Right lobe of liver (tissue), 6 donors: ENCODE results near the gene AKT3. TPM values are rescaled to one million over a fixed set of nuclear protein-coding genes. Genes with fewer than 3 reads are reported as not detected.

Experiments used
- ATAC-seq, 4 donors: fragments of 200-7000 bp; cut with Tn5 transposase; one replicate each; pipeline ENCODE4 v1.9.1; 2020; ENCODE audit warnings: mild to moderate bottlenecking in 4 of 4, moderate library complexity in 4 of 4
- DNase-seq, 3 donors: peaks; one replicate each; pipeline ENCODE4 v3.0.0-alpha.2; 2020
- H3K27ac ChIP-seq, 3 donors: fragments of 200-600 bp; one replicate each; pipeline ENCODE4 v1.8.0; 2022
- H3K27me3 ChIP-seq, 2 donors: fragments of 200-600 bp; one replicate each; pipeline ENCODE4 v1.8.0; 2022
- H3K36me3 ChIP-seq, 4 donors: fragments of 200-600 bp; sonication (generic) in 1 of 4; one replicate each; pipeline versions ENCODE4 v1.5.1 to v1.8.0; 2017 to 2022; ENCODE audit warnings: control low read depth in 1 of 4
- H3K4me1 ChIP-seq, 4 donors: fragments of 200-600 bp; sonication (generic) in 1 of 4; one replicate each; pipeline versions ENCODE4 v1.5.1 to v1.8.0; 2017 to 2022; ENCODE audit warnings: control low read depth in 1 of 4
- H3K4me3 ChIP-seq, 3 donors: fragments of 200-600 bp; one replicate each; pipeline ENCODE4 v1.8.0; 2022
- H3K9me3 ChIP-seq, 4 donors: fragments of 200-600 bp; sonication (generic) in 1 of 4; one replicate each; pipeline versions ENCODE4 v1.5.1 to v1.8.0; 2017 to 2022; ENCODE audit warnings: control low read depth in 1 of 4
- POLR2A ChIP-seq: fragments of 450-650 bp; IDR thresholded peaks from one replicate; pipeline ENCODE4 v1.6.1; 2017; ENCODE audit warnings: antibody characterized with exemption, mild to moderate bottlenecking
- WGBS: methylation state at CpG from one replicate; pipeline ENCODE4 v1.1.6; 2018; ENCODE audit warnings: low coverage, low lambda C conversion rate; ENCODE audit not compliant: insufficient coverage; ENCODE audit errors: missing lambda C conversion rate; 5-methylcytosine and 5-hydroxymethylcytosine counted together
- intact Hi-C, 2 donors: fragments of 100-400 bp; cut with DNase I; formaldehyde crosslinking; loops; one replicate each; pipeline versions ENCODE4 v1.11.2 to v1.14.1; 2022
- total RNA-seq, 6 experiments: library from RNA; depleted of rRNA in 2 of 6; stranded (reverse); fragments of >200 nt in 2 of 6; fragmentation: NEBNext Ultra II Directional in 3 of 6; extraction: Animal tissue kit (Norgen Biotek cat#: 25700) in 3 of 6; gene quantifications; one replicate each; pipeline versions ENCODE4 v1.1.0 to v1.2.4, GENCODE V29; 2016 to 2023
- TF ChIP-seq, protein P1 (sequence below), 4 donors: fragments of 200-600 bp in 3 of 4; fragments of 450-650 bp in 1 of 4; IDR thresholded peaks; one replicate each; pipeline versions ENCODE4 v1.5.1 to v1.8.0; 2016 to 2022; ENCODE audit warnings: antibody characterized with exemption in 4 of 4, mild to moderate bottlenecking in 2 of 4
- donor health status: DM: no; HTN: yes; CAD: no.
- donor health status: DM: no; HTN: no; CAD: no.
- donor health status: DM: no; HTN: no; CAD: no.
- donor health status: DM: no; HTN: yes; CAD: no.
- donor health status: DM: no; HTN: yes; CAD: no.

Gene AKT3
- total RNA-seq, 6 experiments from 2014 or later, result 4.9 to 9.6 (median 6.8) TPM

DNA sequence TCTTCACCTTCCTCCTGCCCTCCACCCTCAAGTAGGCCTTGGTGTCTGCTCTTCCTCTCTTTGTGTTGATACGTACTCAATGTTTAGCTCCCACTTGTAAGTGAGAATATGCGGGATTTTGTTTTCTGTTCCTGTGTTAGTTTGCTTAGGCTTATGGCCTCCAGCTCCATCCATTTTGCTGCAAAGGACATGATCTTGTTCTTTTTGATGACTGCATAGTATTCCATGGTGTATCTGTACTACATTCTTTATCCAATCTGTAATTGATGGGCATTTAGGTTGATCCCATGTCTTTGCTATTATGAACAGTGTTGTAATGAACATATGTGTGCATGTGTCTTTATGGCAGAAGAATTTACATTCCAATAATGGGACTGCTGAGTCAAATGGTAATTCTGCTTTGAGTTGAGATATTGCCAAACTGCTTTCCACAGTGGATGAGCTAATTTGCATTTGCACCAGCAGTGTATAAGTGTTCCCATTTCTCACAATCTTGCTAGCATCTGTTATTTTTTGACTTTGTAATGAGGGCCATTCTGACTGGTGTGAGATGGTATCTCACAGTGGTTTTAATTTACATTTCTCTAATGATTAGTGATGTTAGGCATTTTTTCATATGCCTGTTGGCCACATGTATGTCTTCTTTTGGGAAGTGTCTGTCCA lies 321.5 kb downstream of the AKT3 start:
- 100% methylated on average over 1 of the region's 2 CpGs for WGBS
- no peaks in the 10 kb centered on the region for H3K36me3 ChIP-seq
- TF ChIP-seq, protein P1, sequence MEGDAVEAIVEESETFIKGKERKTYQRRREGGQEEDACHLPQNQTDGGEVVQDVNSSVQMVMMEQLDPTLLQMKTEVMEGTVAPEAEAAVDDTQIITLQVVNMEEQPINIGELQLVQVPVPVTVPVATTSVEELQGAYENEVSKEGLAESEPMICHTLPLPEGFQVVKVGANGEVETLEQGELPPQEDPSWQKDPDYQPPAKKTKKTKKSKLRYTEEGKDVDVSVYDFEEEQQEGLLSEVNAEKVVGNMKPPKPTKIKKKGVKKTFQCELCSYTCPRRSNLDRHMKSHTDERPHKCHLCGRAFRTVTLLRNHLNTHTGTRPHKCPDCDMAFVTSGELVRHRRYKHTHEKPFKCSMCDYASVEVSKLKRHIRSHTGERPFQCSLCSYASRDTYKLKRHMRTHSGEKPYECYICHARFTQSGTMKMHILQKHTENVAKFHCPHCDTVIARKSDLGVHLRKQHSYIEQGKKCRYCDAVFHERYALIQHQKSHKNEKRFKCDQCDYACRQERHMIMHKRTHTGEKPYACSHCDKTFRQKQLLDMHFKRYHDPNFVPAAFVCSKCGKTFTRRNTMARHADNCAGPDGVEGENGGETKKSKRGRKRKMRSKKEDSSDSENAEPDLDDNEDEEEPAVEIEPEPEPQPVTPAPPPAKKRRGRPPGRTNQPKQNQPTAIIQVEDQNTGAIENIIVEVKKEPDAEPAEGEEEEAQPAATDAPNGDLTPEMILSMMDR (IDR thresholded peaks at IDR 0.05), result no peak
- TF ChIP-seq POLR2A, result no peak
- H3K9me3 ChIP-seq, result no peaks in the 10 kb centered on the region
- intact Hi-C loops, result no loop called here
- H3K4me1 ChIP-seq, result no peaks in the 10 kb centered on the region
- no peak overlapping the region for H3K27ac ChIP-seq
- ATAC-seq (no peak), DNase-seq (no peak)
- H3K27me3 ChIP-seq, result no peaks in the 10 kb centered on the region
- no peak overlapping the region for H3K4me3 ChIP-seq

DNA sequence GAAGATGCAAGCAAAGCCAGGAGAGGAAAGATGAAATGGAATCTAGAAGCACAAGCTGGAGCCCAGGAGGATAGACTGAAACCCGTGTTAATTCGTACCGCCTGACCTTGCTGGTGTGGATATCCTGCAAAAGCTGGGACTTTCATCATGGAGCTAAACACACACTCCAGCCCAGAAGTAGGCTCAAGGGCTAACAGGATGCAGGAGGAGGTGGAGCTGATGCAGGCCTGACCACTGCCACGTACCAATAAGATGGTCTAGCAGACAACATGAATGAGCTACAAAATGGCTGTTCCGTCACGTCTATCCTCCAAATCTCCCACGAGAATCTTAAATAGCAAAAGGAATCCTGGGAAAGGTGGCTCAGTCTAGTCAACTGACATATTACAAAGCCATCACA lies 323.9 kb downstream of the AKT3 start:
- 94% methylated on average over 2 of the region's 7 CpGs for WGBS
- no peaks in the 10 kb centered on the region for H3K36me3 ChIP-seq
- ATAC-seq, result no peak

DNA sequence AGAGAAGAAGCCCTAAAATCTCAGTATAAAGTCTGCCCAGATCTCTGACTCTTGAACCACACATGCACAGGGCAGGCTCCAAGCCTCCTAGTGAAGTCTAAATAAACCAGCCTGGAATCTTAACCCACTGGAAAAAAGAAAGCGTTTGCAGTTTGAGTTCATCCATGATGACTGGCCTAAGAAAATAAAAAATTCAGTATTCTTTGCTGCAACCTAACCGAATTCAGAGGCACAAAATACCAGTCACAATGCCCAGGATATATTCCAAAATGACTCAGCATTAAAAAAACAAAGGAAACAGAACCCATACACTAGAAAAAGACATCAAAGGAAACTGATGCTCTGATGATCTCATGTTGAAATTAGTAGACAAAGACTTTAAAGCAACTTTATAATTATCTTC lies 325.0 kb downstream of the AKT3 start:
- Histone ChIP-seq H3K27me3 (no peaks in the 10 kb centered on the region), H3K4me3 (no peak overlapping the region), H3K4me1 (no peaks in the 10 kb centered on the region), H3K36me3 (no peaks in the 10 kb centered on the region), H3K9me3 (no peaks in the 10 kb centered on the region), H3K27ac (no peak overlapping the region)
- no peak for ATAC-seq
- DNase-seq, result no peak
- TF ChIP-seq, protein P1 (IDR thresholded peaks at IDR 0.05), result no peak
- no peak for TF ChIP-seq POLR2A
- intact Hi-C loops, result no loop called here
- 80% methylated on average over 2 of the region's 2 CpGs for WGBS

More for the DNA sequence above, 323.9 kb downstream of the AKT3 start:
- no peak for DNase-seq
- intact Hi-C loops, result no loop called here
- Histone ChIP-seq H3K27me3 (no peaks in the 10 kb centered on the region), H3K4me1 (no peaks in the 10 kb centered on the region), H3K4me3 (no peak overlapping the region), H3K9me3 (no peaks in the 10 kb centered on the region), H3K27ac (no peak overlapping the region)
- TF ChIP-seq, protein P1 (IDR thresholded peaks at IDR 0.05), result no peak
- no peak for TF ChIP-seq POLR2A

DNA sequence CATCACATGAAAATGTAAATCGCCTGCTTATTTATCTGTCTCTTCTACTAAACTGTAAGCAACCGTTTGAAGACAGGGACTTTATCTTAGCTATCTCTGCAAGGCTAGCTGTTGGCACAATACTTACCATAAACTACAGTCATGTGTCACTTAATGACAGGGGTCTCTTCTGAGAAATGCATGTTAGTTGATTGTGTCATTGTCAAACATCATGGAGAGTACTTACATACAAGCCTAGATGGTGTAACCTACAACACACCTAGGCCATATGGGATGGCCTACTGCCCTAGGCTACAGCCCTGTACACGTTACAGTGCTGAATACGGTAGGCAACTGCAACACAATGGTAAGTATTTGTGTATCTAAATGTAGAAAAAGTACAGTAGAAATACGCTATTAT lies 326.3 kb downstream of the AKT3 start:
- no peaks in the 10 kb centered on the region for H3K36me3 ChIP-seq
- H3K27me3 ChIP-seq, result no peaks in the 10 kb centered on the region
- no peak for ATAC-seq
- WGBS, result 97% methylated on average over 5 of the region's 5 CpGs
- no peak overlapping the region for H3K27ac ChIP-seq
- H3K4me1 ChIP-seq, result no peaks in the 10 kb centered on the region
- no peak overlapping the region for H3K4me3 ChIP-seq
- no peaks in the 10 kb centered on the region for H3K9me3 ChIP-seq
- DNase-seq, result no peak
- TF ChIP-seq, protein P1 (IDR thresholded peaks at IDR 0.05), result no peak
- TF ChIP-seq POLR2A, result no peak
- intact Hi-C loops, result no loop called here
